Calu3 (cell line): ENCODE measurements around the gene PDE6B. TPM values are rescaled to one million over a fixed set of nuclear protein-coding genes. Genes with fewer than 3 reads are reported as not detected.

Source experiments
- BruUV-seq: library from RNA; stranded (reverse); fragments of 400-500 nt; replicated peaks from 2 replicates; lab custom pipeline; 2021; lab: Mats Ljungman, UMichigan
- CTCF ChIA-PET: fragments of 300-600 bp; sonication (Branson Sonifier 250); formaldehyde crosslinking; loops from one replicate; lab custom pipeline; 2022; ENCODE audit warnings: antibody characterized with exemption; lab: Charles Lee
- DNase-seq: peaks from one replicate; pipeline ENCODE4 v3.0.0; 2022
- H3K27ac Mint-ChIP-seq: one replicate; pipeline ENCODE4 v1.8.0; 2022; ENCODE audit warnings: mixed read lengths; ENCODE audit not compliant: unreplicated experiment
- H3K27me3 Mint-ChIP-seq: one replicate; pipeline ENCODE4 v1.8.0; 2022; ENCODE audit warnings: mixed read lengths; ENCODE audit not compliant: unreplicated experiment
- H3K36me3 Mint-ChIP-seq: one replicate; pipeline ENCODE4 v1.8.0; 2022; ENCODE audit warnings: mild to moderate bottlenecking, moderate library complexity, mixed read lengths; ENCODE audit not compliant: insufficient read depth, unreplicated experiment
- H3K4me1 Mint-ChIP-seq: one replicate; pipeline ENCODE4 v1.8.0; 2022; ENCODE audit warnings: mild to moderate bottlenecking, low read depth, mixed read lengths; ENCODE audit not compliant: unreplicated experiment
- H3K4me3 Mint-ChIP-seq: one replicate; pipeline ENCODE4 v1.8.0; 2022; ENCODE audit warnings: mild to moderate bottlenecking, low read depth, moderate library complexity, mixed read lengths; ENCODE audit not compliant: unreplicated experiment
- H3K9me3 Mint-ChIP-seq: one replicate; pipeline ENCODE4 v1.8.0; 2022; ENCODE audit warnings: low read depth, mixed read lengths; ENCODE audit not compliant: unreplicated experiment
- intact Hi-C: fragments of 100-400 bp; cut with micrococcal nuclease; formaldehyde crosslinking; loops from one replicate; pipeline ENCODE4 v1.10.0; 2022; ENCODE audit not compliant: unreplicated experiment
- total RNA-seq: library from RNA; stranded (reverse); gene quantifications from 2 replicates; pipeline ENCODE4 v1.2.3, GENCODE V29; 2022
- TF ChIP-seq, protein P1 (sequence below): fragments of 200-600 bp; IDR thresholded peaks from one replicate; pipeline ENCODE4 v1.8.0; 2022; ENCODE audit warnings: antibody characterized with exemption; ENCODE audit not compliant: unreplicated experiment

Gene PDE6B
- total RNA-seq, 1 experiment from 2014 or later, result not detected

DNA sequence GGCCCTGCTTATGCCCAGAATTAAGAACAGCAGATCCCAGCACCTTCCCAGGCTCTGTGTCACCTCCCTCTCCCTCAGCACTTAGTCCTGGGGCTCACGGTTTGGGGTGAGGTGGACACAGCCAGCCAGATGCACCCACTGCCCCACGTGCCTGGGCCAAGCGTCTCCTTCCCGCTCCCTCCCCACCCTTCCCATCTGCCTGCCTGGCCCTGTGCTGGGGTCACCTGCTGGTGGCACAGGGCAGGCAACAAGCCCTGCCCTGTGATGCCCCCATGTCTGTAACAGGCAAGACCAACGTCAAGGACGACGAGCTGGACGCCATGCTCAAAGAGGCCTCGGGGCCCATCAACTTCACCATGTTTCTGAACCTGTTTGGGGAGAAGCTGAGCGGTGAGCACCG is 54.3 kb downstream of the PDE6B start:
- no TSS peak for BruUV-seq
- intact Hi-C loops, result no loop called here
- CTCF ChIA-PET, result no interaction called here
- Mint-ChIP-seq H3K36me3 (peaks cover 44% of the 10 kb centered on the region), H3K27me3 (no peaks in the 10 kb centered on the region), H3K9me3 (no peaks in the 10 kb centered on the region), H3K4me1 (peaks cover 9% of the 10 kb centered on the region), H3K4me3 (no peak overlapping the region), H3K27ac (no peak overlapping the region)
- TF ChIP-seq, protein P1, sequence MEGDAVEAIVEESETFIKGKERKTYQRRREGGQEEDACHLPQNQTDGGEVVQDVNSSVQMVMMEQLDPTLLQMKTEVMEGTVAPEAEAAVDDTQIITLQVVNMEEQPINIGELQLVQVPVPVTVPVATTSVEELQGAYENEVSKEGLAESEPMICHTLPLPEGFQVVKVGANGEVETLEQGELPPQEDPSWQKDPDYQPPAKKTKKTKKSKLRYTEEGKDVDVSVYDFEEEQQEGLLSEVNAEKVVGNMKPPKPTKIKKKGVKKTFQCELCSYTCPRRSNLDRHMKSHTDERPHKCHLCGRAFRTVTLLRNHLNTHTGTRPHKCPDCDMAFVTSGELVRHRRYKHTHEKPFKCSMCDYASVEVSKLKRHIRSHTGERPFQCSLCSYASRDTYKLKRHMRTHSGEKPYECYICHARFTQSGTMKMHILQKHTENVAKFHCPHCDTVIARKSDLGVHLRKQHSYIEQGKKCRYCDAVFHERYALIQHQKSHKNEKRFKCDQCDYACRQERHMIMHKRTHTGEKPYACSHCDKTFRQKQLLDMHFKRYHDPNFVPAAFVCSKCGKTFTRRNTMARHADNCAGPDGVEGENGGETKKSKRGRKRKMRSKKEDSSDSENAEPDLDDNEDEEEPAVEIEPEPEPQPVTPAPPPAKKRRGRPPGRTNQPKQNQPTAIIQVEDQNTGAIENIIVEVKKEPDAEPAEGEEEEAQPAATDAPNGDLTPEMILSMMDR, result no peak
- no peak for DNase-seq

DNA sequence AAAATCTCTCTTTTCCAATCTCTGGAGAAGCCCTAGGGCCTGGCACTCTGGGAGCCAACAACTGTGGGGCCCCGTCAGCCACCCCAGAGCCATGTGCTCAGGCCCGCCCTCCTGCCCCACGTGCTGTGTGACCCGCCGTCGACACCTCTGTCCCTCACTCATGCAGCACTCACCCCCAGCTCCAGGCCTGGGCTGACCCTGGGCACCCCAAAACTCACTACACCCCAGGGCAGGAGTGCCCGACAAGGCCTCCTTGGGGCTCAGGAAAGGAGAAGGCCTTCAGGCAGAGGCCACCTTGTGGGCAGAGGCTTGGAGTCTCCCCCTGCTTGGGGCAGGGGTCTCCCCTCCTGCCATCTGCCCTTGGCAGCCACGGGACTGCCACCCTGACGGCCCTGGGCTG is 54.7 kb downstream of the PDE6B start:
- intact Hi-C loops, result no loop called here
- Mint-ChIP-seq H3K9me3 (no peaks in the 10 kb centered on the region), H3K4me3 (peak overlapping the region; percentile 56), H3K27me3 (no peaks in the 10 kb centered on the region), H3K36me3 (peaks cover 40% of the 10 kb centered on the region), H3K4me1 (peaks cover 9% of the 10 kb centered on the region), H3K27ac (no peak overlapping the region)
- CTCF ChIA-PET, result interaction anchor here (0.6 kb wide), 1 partner anchor 642 kb away, joined by 5 read pairs; no protein-coding TSS in a partner anchor
- TF ChIP-seq, protein P1, result no peak
- BruUV-seq, result no TSS peak
- DNase-seq, result no peak

DNA sequence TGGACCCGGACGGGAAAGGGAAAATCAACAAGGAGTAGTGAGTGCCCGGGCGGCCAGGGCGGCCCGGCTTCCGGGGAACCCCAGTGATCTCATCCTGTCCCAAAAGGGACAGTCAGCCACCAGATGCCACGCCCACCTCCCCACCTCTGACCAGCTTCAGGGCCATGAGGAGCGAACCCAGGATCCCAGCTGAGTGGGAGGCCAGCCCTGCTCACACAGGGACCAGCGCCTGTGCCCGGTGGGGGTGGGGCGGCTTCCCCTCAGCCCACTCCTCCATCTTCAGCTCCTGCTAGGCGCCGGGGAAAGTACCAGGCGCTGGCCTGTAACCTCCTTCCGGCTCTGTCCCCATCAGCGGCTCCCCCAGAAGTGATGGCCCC is 55.2 kb downstream of the PDE6B start:
- intact Hi-C loops, result no loop called here
- H3K36me3 Mint-ChIP-seq, result peaks cover 41% of the 10 kb centered on the region
- no peaks in the 10 kb centered on the region for H3K9me3 Mint-ChIP-seq
- DNase-seq, result peak; percentile 43
- peak overlapping the region; percentile 56 for H3K4me3 Mint-ChIP-seq
- peaks cover 9% of the 10 kb centered on the region for H3K4me1 Mint-ChIP-seq
- H3K27me3 Mint-ChIP-seq, result no peaks in the 10 kb centered on the region
- no peak overlapping the region for H3K27ac Mint-ChIP-seq
- no TSS peak for BruUV-seq
- TF ChIP-seq, protein P1, result no peak
- CTCF ChIA-PET, result interaction anchor here (0.6 kb wide), 1 partner anchor 642 kb away, joined by 5 read pairs; no protein-coding TSS in a partner anchor

DNA sequence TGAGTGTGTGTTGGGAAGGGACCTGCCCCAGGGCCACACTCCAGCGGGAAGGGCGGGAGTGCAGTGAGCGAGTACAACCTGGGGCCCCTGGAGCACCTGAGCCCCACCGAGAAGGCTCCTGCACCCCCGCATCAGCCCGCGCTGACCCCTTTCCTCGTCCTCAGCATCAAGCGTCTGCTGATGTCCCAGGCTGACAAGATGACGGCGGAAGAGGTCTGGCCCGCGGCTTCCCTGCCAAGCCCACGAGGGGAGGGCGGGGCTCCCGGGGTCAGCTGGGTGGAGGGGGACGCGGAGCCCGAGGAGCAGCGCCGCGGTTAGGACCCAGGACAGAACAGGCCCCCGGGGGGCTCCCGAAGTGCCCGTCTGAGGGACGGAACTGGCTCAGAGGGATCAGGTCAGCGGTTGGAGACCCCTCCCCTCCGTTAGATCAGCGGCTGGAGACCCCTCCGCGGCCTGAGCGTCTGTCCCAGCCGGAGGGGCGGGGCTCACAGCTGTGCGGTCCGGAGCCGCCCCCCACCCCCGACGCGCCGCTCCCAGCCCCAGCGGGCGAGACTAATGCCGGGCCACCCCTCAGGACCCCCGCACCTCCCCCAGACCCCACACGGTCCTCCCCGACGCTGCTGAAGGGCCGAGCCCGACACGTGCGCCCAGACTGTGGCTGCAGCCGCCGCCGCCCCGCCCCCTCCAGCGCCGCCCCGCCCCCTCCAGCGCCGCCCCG is 55.7 kb downstream of the PDE6B start:
- CTCF ChIA-PET, result no interaction called here
- peak; percentile 46 for DNase-seq
- H3K9me3 Mint-ChIP-seq, result no peaks in the 10 kb centered on the region
- intact Hi-C loops, result no loop called here
- H3K36me3 Mint-ChIP-seq, result peaks cover 41% of the 10 kb centered on the region
- TF ChIP-seq, protein P1, result no peak
- H3K27me3 Mint-ChIP-seq, result no peaks in the 10 kb centered on the region
- H3K4me1 Mint-ChIP-seq, result peaks cover 9% of the 10 kb centered on the region
- BruUV-seq, result no TSS peak
- peak overlapping the region; percentile 56 for H3K4me3 Mint-ChIP-seq
- H3K27ac Mint-ChIP-seq, result no peak overlapping the region
